Activated CD4-positive, alpha-beta T cell treated with anti-CD3 and anti-CD28 coated beads, Interleukin-2, amount 50 U/mL, for 1 hour (primary cell): ENCODE results near the gene AFF2.

Experiments
- DNase-seq: peaks from one replicate; pipeline ENCODE4 v3.0.0-alpha.2; 2020

AFF2 gene

DNA sequence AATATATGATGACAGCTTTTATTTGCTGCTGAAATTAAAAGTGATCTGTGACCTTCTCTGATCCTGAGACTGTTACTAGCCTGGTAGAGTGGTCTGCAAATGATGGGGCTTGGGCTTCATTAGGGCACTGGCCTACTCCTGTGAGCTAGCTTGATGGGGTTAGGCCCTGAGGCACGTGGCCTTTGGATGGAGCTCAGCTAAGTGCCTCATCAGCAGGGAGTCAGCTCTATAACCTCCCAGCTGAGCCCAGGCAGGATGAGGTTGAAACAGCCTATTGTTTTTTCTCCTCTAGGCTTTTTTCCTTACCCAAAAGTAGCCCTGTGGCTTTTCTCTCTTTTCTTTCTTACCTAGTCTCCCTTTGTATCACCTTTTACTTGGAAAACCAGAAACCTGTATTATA lies 92.2 kb downstream of the AFF2 start:
- no peak for DNase-seq

DNA sequence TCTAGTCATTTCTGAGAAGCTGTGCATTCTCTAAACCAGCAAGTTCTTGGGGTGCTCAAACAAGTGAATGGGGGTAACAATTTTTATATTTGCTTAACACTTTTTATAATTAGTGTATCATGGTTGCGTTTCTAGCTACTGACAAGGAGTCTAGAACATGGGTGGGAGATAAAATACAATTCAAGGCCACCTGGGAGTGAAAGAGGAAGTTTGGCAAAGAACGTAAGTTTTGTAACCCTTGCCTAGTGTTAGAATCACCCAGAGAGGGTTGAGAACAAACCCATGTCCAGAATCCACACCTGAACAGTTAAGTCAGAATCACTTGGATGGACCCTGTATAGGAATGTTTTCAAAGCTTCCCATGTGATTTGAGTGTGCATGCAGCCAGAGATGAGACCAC lies 92.7 kb downstream of the AFF2 start:
- no peak for DNase-seq

DNA sequence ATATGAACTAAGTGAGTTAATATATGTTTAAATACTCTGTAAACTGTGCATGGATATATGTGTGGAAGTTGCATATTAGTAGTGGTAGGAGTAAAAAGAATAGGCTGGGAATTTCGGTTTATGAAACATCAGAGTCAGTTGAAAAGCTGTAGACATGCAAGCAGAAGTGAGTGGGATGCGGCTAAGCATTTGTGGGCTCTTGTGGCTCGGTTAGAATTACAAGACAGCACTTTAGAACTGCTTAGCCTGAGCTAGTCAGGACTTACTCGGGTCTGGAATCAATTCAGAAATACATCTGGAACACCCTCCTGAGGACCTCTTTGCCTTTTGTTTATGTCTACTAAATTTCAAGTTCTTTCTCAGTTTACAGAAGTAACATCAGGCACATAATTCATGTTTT lies 93.6 kb downstream of the AFF2 start:
- DNase-seq: no peak

DNA sequence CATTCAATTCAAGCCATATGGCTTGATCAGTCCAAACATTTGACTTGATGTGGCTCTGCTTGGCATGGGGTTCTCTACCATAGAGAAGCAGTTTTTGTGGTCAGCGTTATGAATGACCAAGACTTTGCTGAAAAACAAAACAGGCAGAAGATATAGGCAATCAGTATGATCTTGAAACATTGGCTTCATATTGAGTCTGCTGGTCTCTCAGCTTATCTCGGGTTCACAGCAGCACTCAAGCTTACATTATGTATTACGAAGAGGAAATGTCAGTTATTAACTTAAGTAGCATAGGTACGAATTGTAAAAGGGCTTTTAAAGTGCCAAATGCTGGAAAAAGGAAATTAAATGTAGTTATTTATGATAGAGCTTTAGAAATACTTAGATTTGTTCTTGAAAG lies 99.0 kb downstream of the AFF2 start:
- no peak for DNase-seq

DNA sequence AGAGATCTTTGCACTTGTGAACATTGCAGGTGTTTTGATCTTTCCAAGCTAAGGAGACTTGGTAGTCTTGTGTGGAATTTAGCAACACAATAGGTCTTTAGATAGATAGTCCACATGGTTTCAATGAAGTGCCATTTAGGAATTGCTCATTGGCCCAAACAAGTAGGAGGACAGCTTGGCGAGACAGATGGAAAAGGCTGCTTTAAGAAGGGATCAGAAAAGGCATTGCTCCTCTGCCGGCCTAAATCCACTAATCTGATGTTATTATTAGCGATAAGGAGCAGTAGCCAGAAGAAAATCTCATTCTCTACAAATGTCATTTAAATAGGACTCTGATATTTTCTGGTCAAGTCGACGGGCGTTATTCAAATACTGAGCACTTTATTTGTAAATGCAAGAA lies 99.7 kb downstream of the AFF2 start:
- DNase-seq: no peak

DNA sequence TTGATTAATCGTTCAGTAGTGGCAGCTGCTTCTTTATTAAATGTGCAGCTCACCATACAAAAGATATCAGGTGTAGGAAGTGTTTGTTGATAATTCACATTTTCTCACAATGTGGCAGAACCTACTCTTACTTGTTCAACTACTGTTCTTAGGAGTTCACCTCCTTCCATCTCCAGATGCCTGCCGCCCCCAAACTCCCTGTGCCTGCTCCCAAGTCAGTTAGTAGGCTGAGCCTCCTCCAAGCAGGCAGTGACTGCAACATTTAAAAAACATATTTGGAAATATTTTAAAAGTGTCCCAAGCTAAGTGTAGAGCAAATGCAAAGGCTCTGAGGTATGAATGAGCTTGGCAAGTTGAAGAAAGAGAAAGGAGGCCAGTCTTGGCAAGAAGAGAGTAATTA lies 100.2 kb downstream of the AFF2 start:
- no peak for DNase-seq

DNA sequence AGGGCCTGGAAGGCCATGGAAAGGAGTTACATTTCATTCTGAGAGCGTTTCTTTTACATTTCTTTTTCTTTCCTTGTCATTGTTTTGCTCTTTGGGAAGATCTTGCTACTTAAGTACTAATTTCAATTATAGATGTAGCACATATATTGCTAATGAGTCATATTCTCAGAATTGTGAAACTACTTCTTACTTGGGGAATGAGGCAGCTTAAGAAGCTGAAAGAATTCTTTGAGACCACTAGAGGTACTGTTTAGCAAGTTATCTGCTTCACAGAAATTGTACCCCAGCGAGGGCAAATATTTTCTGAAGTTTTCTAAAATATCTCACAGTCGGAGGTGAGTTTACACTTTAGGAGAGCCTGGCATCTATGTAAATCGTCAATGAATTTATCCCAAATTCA lies 100.6 kb downstream of the AFF2 start:
- DNase-seq: no peak

DNA sequence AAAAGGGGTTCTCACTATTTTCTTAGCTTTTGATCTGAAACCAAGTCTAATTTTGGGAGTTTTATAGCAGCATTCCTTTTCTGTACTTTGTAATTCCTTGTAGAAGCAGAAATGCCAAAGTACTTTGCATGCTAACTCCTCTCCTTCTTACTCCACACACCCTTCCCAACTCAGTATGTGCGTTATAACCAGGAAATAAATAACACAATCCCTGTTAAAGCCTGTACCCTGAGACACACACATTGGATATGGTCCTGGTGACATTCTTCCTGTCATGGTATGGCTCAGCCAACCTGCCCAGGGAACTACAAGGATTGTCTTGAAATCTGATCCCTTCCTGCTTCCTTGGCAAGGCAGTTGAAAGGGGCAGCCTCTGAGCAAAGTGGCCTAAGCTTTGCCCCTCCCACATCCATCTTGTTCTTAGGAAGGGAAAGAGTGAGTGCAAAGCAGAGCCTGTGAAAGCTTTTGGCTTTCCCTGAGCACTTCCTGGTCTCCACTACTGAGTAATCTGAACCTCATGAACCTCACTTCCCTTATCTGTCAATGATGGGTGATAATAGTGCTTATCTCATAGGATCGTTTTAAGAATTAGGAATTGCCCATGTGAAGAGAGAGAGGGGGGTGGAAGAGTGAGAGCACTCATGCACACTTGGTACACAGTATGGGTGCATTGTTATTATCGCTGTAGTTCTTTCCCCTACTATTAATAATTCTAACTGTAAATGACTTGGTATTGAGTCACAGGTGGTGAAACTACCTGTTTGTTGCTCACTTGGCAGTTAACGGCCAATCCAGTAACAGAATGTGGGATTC lies 109.3 kb downstream of the AFF2 start:
- DNase-seq: no peak

DNA sequence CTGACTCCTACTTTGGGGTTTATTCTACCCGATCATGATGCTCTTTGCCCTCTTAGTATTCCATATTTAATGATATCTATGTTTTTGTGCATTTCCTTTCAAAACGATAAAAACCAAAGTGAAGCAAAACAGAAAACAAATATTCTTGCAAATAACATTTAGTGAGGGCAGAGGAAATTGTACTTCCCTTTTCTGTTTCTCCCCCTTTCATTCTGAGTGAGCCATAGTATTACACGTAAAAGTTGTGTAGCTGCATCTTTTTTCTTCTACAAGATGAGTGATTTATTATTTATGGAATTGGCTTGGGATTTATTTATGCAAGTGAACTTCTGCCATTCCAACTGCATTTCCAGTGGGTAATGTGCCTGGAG lies 109.9 kb downstream of the AFF2 start:
- no peak for DNase-seq

DNA sequence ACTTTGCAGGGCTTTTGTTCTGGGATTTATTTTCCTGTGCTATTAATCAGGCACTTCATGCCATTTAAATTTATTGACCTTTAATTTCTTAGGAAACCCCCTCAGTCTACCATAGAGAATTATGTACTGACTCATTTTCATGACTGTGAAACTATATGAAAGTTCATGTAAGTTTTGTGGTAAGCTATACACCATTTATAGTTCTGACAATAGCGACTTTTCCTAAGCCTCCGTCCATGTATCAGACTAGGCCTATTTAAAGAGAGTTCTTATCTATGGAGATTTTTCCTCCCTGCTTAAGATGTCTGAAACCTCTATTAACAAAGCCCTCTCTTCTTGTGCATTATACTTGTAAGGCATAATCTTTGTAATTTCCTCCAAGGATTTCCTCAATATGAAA lies 111.6 kb downstream of the AFF2 start:
- DNase-seq: no peak

DNA sequence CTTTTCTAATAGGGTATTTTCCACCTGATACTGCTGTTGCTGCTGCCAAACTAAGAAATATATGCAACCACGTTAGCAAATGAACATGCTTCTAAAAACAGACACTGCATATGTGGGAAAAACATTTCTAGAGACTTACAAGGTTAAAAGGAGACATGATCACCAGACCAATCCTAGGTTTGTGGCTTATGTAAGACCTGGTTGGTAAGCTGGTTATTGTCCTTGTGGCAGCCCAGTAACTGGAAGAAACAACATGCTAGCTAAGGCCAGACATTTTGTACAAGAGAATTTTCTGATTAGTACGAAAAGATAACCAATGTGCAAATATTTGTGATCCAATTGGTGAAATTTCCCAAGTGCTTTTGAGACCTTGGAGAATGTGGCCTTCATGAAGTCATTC lies 112.0 kb downstream of the AFF2 start:
- DNase-seq: no peak

DNA sequence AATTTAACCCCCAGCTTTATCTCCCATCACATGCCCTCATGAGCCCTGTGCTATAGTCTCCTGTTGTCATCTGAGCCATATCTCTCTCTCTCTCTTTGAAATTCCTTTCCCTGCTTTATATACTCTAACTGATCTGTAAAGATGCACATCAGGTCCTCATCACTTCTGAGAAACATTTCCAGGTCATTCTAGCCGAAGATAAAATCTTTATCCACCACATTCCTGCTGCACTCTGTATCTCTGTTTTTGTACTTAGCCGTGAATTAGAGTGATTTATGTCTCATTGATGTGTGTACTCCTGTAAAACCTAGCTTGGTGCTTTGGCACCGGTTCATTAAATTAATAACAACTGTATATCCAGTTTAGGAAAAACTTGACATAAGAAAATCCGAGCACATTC lies 113.2 kb downstream of the AFF2 start:
- DNase-seq: no peak

DNA sequence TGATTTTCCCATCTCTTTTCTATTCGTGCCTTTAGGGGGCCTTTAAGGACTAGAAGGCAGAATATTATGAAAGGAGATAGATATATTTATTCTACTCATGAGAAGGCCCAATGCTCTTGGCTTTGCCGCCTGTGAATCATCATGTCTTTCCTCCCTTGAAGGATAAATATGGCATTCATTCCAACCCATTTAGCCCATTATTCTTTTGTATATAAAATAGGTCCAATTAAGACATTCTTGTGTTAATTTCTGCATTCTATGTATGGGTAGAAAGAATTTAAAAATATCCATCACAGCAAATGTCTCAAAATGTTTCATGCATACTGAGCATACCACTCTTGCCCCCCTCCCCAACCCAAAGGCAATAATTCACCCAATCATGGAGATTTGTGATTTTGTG lies 115.1 kb downstream of the AFF2 start:
- DNase-seq: no peak

DNA sequence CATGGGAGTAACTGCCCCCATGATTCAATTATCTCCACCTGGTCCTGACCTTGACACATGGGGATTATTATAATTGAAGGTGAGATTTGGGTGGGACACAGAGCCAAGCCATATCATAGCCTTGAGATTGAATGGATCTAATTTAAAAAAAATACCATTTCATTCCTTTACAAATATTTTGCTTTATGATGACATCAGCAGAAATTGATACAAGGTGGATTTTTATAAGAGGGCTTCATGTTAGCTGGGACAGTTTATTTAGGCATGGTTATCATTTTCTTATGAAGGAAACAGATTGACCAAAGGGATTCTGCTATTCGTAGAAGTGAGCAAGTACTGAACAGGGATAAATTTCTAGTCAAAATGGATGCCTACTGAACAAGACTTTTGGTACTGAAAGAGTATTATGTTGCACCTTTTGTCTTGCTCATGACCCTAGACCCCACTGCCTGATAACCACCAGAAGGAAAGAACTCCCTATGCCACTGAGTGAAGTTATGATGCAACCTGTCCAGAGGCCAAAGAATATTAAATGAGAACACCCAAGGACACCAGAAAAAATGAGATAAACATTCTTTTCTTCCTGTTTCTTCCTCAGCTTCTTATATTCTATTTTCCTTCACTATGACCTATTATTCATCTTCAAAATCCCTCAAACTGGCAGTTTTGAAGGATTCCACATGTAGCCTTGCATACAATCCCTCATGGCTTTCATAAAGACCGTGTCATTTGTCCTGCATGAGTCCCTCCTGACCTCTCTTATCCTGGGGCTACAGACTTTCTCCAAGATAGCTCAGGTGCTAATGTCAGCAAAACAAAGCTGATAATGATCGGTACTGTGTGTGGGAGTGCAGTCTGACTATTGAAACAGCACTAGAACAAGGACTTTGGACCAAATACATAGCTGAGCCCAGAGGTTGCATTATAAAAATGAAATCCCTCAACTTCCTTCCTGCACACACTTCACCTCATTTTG lies 118.3 kb downstream of the AFF2 start:
- DNase-seq: no peak

DNA sequence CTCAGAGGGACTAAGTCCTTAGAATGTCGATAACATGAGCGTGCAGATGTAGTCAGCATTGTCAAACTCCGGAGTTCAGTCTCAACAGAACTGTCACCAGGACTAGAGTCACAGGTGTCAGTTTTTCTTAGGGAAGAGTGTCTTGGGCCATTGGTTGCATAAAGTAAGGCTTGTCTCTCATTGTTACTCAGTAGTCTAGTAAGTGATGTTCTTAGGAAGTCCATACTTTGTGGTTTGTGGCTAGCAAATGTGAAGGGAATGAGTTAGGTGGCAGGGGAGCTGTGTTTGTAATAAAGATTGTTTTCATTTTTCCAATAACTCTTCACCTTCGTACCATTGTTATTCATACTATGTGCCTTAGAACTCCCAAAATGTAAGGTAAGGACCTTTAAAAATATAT lies 119.6 kb downstream of the AFF2 start:
- DNase-seq: no peak

DNA sequence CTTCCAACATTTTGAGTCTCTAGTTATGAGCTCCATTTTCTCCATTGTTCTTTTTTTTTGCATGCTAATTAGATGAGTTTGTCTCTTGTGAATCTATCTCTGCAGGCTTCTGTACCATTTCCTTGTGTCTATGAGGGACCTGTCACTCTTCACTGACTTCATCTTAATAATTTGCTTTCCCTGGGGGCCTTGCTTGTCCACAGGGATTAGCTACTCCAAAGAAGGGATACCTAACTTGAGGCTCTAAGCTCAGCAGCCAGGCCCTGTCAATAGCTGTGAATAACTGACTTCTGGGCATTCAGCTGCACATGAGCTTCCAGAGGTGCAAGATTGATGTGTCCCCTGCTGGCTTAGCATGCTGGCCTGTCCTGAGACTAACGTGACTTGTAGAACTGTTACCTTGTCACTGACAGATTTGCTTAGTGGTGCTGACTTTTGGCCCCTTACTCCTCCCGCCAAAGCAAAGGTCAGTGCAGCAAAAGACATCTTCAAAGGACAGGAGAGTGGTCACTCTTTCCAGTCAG lies 124.6 kb downstream of the AFF2 start:
- no peak for DNase-seq

DNA sequence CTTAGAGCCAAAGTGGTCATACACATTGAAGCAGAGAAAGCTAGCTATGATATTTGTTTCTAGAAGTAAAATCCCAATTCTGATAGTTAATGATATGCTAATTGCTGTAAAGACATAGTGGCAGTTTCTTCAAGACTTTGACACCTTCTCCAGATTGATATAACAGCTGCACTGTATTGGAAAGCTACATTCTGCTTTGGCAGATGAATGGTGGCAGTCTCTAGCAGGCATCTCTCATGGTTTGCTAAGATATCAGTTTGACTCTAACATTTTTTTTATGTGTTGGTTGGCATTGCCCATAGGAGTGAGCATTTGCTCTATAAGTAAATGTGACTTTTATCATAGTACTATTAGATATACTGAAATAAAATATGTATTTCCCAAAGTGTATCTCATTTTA lies 128.2 kb downstream of the AFF2 start:
- DNase-seq: no peak

DNA sequence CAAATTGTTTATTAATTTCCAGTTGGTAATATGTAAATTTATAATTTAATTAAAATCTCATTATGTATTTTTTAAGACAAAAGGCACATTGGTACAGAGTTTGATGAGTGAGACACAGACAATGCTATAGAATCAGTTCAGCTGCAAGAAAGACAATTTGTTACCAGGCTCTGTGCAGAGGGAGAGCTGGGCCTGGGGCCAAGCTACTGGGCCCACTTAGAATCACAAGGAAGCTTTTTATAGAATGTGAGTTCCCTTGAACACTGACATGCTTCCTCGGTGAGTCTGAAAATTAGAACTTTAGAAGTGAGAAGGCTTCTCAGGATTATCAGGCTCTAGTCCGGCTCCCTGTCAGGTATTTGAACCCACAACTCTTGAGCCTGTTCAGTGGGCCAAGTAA lies 129.0 kb downstream of the AFF2 start:
- no peak for DNase-seq

DNA sequence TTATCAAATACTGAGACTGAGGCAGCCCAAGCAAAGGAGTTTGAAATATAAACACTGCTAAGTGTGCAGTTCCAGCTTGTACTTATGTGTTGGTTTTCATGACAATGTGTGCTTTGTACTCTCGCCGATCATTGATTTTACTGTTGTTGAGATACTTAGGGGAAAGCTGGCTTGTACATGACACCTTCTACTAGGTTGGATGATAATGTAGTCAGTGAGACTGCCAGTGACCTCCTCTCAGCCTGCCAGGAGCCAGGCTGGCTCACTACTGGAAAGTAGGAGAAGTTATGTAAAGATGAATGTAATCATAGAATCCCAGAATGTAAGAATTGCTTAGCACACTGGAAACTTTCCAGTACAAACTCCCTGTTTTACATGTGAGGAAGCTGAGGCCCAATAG lies 132.0 kb downstream of the AFF2 start:
- DNase-seq: no peak

DNA sequence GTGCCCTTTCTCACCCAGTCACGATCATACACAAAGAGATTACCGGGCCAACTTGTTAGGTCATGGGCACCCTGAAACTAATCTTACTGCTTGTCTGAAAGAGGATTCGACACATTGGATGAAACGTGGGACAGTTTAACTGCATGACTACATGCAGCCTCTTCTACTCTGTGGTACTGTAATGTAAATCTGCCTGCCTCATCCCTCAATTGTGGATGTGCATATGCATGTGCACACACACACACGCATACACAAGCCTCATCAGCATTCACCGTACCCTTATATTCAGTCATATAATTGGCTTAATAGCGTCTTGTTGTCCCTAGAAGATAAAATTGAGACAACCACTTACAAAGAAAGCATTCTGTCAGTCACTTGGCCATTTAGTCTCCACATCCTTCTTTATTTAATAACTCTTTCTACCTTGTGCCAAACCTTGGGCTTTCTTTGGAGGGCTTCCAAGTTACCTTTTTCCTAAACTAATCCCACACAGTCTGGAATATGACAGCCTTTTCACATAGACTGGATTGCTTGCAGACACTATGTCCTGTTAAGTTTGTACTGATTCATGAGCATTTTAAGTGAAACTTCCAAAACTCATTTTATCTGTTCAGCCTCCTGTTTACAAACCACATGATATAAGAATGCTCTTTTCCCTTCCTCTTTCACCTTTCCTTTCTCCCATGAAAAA lies 132.9 kb downstream of the AFF2 start:
- DNase-seq: no peak

DNA sequence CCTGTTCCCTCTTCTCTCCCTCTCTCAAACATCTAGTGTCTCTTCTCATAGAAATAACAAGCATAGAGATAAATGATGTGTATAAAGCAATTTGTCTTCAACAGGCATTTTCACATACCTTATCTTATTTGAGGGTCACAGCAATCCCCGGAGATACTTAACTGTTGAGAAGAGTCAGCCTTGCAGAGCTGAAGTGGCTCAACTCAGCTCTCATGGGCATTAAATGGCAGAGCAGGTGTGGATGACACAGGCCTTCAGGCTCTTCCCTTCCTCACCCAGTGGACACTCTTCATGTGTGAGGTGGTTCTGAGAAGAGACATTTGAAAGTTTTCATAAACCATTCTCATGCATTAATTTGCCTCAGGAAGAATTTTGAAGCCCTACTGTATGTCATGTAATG lies 134.2 kb downstream of the AFF2 start:
- no peak for DNase-seq

DNA sequence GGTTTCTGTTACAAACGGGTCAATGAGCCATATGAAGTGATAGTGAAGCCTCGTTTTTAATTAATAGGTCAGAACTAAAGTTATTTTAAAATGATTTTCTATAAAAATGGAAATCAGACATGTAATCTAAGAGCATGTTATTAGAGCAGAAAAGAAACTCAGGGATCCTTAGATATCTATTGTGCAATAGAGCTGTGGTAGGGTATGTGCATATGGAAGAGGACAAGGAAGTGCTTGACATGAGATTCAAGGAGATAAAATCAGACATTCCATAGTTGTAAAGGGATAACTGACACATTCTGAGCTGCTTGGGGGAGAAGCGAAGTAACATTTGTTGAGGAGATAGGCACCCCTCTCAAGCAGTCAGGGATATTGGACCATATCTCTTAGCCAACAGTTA lies 143.0 kb downstream of the AFF2 start:
- DNase-seq: no peak

DNA sequence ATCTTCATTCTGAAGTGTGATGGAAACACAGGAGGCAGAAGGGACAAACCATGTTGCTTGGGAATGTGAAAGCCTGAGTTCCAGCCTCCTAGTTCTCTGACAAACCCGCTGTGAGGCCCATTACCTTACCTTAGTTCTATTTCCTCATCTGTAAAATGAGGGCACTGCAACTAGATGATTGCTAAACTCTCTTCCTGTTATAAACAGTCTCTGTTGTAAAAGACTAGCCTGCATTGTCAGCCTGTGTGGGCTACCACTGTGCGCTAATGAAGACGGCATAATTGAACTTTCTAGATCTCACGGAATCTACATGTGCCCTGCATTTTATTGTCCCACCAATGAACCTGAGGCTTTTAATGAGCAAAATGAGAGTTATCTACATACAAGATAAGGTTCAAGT lies 147.2 kb downstream of the AFF2 start:
- no peak for DNase-seq
